ENCODE results near the gene SNX32. TPM values are rescaled to one million over a fixed set of nuclear protein-coding genes. Genes with fewer than 3 reads are reported as not detected.

SNX32 gene
- total and polyA plus RNA-seq, 8 donors: 0.12 to 0.75 (median 0.29) TPM; not detected in 2

DNA sequence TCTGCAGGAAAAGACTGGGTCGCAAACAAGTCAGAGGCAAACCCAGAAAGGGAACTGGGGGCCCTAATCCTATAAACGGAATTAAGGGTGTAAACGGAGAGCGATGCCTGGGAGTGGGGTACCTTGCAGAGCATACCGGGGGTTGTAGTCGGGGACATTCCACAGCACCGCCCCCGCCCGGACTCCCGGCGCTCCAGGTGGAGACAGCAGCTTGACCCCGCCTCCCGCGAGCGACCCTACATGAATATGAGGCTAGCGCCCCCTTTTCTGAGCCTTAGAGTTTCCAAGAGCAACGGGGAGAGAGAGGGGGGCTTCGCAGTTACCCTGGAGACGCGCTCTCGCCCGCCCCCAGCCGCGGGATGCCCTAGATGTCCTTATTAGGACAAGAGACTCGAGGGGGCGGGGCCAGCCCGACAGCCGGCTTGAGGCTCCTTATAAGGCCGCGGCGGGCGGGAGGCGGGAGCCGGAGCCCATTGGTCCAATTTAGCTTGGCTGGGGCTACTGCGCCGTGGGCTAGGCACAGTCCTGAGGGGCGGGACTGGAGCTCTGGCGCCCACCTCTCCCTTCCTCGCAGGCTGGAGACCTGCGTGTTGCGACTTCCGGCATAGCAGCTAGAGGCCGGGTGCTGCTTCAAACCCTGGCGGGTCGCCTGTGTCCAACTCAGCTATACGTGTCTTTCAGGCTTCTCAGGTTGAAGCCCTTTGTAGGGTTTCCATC is 25.5 kb downstream of the SNX32 start:
- H3K27ac ChIP-seq: peak overlapping the region; percentile 81 to 93 (median 88)
- no peaks in the 10 kb centered on the region for H3K27me3 ChIP-seq
- peaks cover 4 to 22% (median 14%) of the 10 kb centered on the region in 3 donors for H3K36me3 ChIP-seq
- H3K4me1 ChIP-seq: peaks cover 3 to 23% (median 14%) of the 10 kb centered on the region in 3 donors
- intact Hi-C loops (cut with DNase I): no loop called here
- H3K9me3 ChIP-seq: no peaks in the 10 kb centered on the region
- DNase-seq (peak; percentile 93 to 98 (median 96)), FAIRE-seq (no peak), ATAC-seq (peak; percentile 66 to 82 (median 71))
- TF ChIP-seq, protein P1, sequence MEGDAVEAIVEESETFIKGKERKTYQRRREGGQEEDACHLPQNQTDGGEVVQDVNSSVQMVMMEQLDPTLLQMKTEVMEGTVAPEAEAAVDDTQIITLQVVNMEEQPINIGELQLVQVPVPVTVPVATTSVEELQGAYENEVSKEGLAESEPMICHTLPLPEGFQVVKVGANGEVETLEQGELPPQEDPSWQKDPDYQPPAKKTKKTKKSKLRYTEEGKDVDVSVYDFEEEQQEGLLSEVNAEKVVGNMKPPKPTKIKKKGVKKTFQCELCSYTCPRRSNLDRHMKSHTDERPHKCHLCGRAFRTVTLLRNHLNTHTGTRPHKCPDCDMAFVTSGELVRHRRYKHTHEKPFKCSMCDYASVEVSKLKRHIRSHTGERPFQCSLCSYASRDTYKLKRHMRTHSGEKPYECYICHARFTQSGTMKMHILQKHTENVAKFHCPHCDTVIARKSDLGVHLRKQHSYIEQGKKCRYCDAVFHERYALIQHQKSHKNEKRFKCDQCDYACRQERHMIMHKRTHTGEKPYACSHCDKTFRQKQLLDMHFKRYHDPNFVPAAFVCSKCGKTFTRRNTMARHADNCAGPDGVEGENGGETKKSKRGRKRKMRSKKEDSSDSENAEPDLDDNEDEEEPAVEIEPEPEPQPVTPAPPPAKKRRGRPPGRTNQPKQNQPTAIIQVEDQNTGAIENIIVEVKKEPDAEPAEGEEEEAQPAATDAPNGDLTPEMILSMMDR (IDR thresholded peaks at IDR 0.05): no peak
- peak overlapping the region; percentile 18 to 100 (median 98) for H3K4me3 ChIP-seq
- WGBS, 2 donors: 1% methylated on average over 45 to 46 of the region's 46 CpGs

DNA sequence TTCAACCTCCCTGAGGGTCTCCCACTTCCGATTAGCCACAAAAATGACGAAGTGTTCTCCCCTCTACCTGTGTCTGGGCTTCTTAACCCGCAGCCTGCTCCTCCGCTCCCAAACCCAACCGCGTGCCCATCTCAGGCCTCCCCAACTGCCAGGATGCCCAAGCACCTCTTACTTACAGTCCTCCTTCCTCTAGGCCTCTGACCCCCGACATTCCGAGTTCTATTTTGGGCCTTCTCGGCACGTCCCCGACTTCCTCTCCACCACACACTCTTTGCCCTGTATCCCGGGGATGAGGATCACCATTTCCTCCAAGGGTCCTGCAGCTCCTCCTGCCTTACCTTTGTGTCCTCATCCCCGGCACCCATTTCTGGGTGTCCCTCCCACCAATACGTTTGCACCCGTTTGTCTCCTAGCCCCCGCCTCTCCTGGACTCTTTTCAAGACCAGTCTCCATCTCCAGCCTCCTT is 26.1 kb downstream of the SNX32 start:
- TF ChIP-seq, protein P1 (IDR thresholded peaks at IDR 0.05): no peak
- 5% methylated on average over 16 of the region's 16 CpGs for WGBS, 2 donors
- intact Hi-C loops (cut with DNase I): no loop called here
- H3K4me3 ChIP-seq: peak overlapping the region; percentile 18 to 100 (median 98)
- H3K36me3 ChIP-seq: peaks cover 4 to 23% (median 18%) of the 10 kb centered on the region in 3 donors
- DNase-seq (peak in 4 of 6 donors; percentile 52 to 68 (median 61)), ATAC-seq (no peak), FAIRE-seq (no peak)
- H3K4me1 ChIP-seq: peaks cover 3 to 23% (median 14%) of the 10 kb centered on the region in 3 donors
- H3K9me3 ChIP-seq: no peaks in the 10 kb centered on the region
- H3K27ac ChIP-seq: peak overlapping the region; percentile 81 to 93 (median 88)
- H3K27me3 ChIP-seq: no peaks in the 10 kb centered on the region

DNA sequence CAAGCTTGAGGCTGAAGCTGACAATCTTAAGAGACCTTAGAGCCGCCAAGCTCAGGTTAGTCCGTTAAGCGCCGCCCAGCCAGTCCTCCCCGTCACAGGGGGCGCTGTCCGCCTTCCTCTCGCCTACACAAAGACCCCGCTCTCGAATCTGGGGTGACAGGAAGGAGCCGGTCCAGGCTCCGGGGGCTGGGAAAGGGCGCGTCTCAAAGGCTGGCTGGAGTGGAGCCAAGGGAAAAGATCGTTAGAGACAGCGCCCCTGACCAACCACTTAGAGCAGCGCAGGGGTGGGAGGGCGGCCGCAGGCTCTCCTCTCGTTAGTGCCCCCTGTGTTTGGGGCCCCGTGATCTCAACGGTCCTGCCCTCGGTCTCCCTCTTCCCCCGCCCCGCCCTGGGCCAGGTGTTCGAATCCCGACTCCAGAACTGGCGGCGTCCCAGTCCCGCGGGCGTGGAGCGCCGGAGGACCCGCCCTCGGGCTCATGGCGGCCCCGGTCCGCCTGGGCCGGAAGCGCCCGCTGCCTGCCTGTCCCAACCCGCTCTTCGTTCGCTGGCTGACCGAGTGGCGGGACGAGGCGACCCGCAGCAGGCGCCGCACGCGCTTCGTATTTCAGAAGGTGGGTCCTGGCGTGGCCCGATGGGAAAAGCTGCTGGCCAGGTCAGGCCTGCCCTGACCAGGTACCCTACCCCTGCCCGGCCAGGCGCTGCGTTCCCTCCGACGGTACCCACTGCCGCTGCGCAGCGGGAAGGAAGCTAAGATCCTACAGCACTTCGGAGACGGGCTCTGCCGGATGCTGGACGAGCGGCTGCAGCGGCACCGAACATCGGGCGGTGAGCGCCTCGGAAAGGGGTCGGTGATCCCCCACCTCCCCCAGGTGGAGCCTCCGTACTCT is 26.8 kb downstream of the SNX32 start, which contains the start of gene MUS81:
MUS81 (plus strand) TSS at position 156 of the 887 bp plus-strand sequence; CDS start at position 477, 321 bp downstream.
- ATAC-seq (peak; percentile 70 to 79 (median 72)), DNase-seq (peak; percentile 95 to 98 (median 96)), FAIRE-seq (peak; percentile 5)
- TF ChIP-seq, protein P1 (IDR thresholded peaks at IDR 0.05): peak; percentile 69 to 89 (median 85)
- 0% methylated on average over 78 of the region's 78 CpGs for WGBS, 2 donors
- intact Hi-C loops (cut with DNase I): no loop called here
- H3K36me3 ChIP-seq: peaks cover 0 to 23% (median 13%) of the 10 kb centered on the region in 3 donors
- H3K27ac ChIP-seq: peak within 1 kb of the TSS; percentile 81 to 93 (median 88)
- H3K9me3 ChIP-seq: no peaks in the 10 kb centered on the region
- H3K27me3 ChIP-seq: no peaks in the 10 kb centered on the region
- peak within 1 kb of the TSS; percentile 95 to 100 (median 98) for H3K4me3 ChIP-seq
- H3K4me1 ChIP-seq: peaks cover 3 to 22% (median 14%) of the 10 kb centered on the region in 3 donors

DNA sequence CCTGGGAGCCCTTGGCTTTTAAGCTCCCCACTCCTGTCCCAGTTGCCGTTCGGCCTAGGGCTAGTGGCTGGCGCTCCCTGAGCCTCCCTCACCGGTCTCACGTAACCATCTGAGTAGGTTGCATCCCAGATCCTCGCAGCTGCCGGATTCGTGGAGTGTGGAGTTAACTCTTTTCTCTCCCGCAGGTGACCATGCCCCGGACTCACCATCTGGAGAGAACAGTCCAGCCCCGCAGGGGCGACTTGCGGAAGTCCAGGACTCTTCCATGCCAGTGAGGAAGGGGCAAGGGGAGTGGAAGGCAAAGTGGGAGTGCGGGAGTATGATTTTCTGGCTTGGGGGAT is 27.4 kb downstream of the SNX32 start:
- WGBS, 2 donors: 4 to 5% methylated on average over 14 of the region's 14 CpGs
- ATAC-seq: no peak
- H3K4me3 ChIP-seq: peak overlapping the region; percentile 95 to 100 (median 98)
- no peaks in the 10 kb centered on the region for H3K9me3 ChIP-seq
- no peaks in the 10 kb centered on the region for H3K27me3 ChIP-seq
- H3K27ac ChIP-seq: peak overlapping the region; percentile 81 to 93 (median 88)
- peak in 2 of 6 donors; percentile 50 to 84 for DNase-seq
- peaks cover 0 to 17% (median 12%) of the 10 kb centered on the region in 3 donors for H3K4me1 ChIP-seq
- intact Hi-C loops (cut with DNase I): no loop called here
- TF ChIP-seq, protein P1 (IDR thresholded peaks at IDR 0.05): no peak
- FAIRE-seq: no peak
- H3K36me3 ChIP-seq: peaks cover 0 to 26% (median 13%) of the 10 kb centered on the region in 3 donors
